Nephron progenitor cell (in vitro differentiated cells): ENCODE measurements around the gene NCAPG2.

ENCODE experiments used
- DNase-seq: peaks from one replicate; pipeline ENCODE4 v3.0.0; 2021
- H3K27ac Mint-ChIP-seq: 2 replicates; pipeline ENCODE4 v1.8.0; 2021; ENCODE audit warnings: mild to moderate bottlenecking, moderate library complexity, mixed read lengths
- H3K27me3 Mint-ChIP-seq: 2 replicates; pipeline ENCODE4 v1.8.0; 2021; ENCODE audit warnings: mild to moderate bottlenecking, low read depth, mixed read lengths; ENCODE audit not compliant: poor library complexity
- H3K36me3 Mint-ChIP-seq: 2 replicates; pipeline ENCODE4 v1.8.0; 2021; ENCODE audit warnings: low read depth, mixed read lengths
- H3K4me1 Mint-ChIP-seq: 2 replicates; pipeline ENCODE4 v1.8.0; 2021; ENCODE audit warnings: mixed read lengths
- H3K4me3 Mint-ChIP-seq: 2 replicates; pipeline ENCODE4 v1.8.0; 2021; ENCODE audit warnings: mild to moderate bottlenecking, moderate library complexity, mixed read lengths
- H3K9me3 Mint-ChIP-seq: 2 replicates; pipeline ENCODE4 v1.8.0; 2021; ENCODE audit warnings: mild to moderate bottlenecking, moderate library complexity, mixed read lengths
- TF ChIP-seq, protein P1 (sequence below): fragments of 200-600 bp; sonication (generic); IDR thresholded peaks from 2 replicates; pipeline ENCODE4 v1.5.0; 2021; ENCODE audit warnings: antibody characterized with exemption

NCAPG2 gene

DNA sequence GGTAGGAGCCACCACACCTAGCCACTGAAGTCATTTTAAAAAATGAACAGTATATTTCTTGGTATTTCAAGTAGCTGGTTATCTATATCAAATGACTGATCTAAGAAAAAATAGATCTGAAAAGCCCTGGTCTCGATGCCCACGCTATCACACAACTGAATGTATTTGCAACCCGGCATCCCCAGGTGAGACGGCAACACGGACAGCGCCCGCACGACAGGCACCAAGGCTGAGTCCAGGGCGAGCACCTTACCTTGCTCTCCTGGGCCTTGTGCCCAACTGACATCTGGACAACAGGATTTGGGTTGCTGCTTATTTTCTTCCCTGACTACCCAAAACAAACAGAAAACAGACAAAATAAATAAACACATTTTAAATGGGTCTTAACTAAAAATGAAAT lies 44.8 kb upstream of the NCAPG2 start:
- Mint-ChIP-seq H3K27ac (no peak overlapping the region), H3K27me3 (no peaks in the 10 kb centered on the region), H3K9me3 (no peaks in the 10 kb centered on the region), H3K36me3 (peaks cover 41% of the 10 kb centered on the region), H3K4me1 (no peaks in the 10 kb centered on the region), H3K4me3 (no peak overlapping the region)
- TF ChIP-seq, protein P1, sequence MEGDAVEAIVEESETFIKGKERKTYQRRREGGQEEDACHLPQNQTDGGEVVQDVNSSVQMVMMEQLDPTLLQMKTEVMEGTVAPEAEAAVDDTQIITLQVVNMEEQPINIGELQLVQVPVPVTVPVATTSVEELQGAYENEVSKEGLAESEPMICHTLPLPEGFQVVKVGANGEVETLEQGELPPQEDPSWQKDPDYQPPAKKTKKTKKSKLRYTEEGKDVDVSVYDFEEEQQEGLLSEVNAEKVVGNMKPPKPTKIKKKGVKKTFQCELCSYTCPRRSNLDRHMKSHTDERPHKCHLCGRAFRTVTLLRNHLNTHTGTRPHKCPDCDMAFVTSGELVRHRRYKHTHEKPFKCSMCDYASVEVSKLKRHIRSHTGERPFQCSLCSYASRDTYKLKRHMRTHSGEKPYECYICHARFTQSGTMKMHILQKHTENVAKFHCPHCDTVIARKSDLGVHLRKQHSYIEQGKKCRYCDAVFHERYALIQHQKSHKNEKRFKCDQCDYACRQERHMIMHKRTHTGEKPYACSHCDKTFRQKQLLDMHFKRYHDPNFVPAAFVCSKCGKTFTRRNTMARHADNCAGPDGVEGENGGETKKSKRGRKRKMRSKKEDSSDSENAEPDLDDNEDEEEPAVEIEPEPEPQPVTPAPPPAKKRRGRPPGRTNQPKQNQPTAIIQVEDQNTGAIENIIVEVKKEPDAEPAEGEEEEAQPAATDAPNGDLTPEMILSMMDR: no peak
- DNase-seq: no peak

DNA sequence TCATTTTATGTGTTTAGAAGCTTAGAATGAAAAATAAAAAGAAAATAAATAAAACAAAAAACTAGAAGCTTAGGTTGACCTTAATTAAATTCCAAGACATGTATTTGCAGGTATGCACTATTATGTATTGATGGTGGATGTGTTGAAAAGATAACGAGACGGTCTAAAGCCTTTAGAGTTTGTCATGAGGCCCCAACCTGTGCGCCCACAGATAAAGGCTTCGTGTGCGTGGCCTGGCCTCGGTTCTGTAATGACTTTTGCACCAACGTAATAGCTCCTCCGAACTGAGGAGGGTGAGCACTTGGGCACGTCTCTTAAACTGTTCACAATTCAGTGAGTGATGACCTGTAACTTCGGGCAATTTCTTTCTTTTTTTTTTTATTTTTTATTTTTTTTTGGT lies 43.7 kb upstream of the NCAPG2 start:
- no peak for DNase-seq
- Mint-ChIP-seq H3K4me3 (no peak overlapping the region), H3K9me3 (no peaks in the 10 kb centered on the region), H3K27ac (no peak overlapping the region), H3K27me3 (no peaks in the 10 kb centered on the region), H3K36me3 (peaks cover 44% of the 10 kb centered on the region), H3K4me1 (no peaks in the 10 kb centered on the region)
- TF ChIP-seq, protein P1: no peak

DNA sequence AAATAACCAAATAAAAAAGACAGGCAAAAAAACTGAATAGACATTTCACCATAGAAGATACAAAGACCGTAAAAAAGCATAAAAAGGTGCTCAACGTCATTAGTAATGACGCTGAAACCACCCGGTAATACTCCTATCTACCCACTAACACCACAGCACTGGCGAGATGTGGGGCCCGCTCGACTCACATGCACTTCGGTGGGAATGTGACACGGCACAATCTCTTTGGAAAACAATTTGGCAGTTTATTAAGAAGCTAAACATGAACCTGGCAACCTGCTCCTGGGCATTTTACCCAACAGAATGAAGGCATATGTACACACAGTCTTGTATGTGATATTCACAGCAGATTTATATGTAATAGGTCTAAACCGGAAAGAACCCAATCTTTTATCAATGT lies 42.8 kb upstream of the NCAPG2 start:
- DNase-seq: no peak
- no peaks in the 10 kb centered on the region for H3K9me3 Mint-ChIP-seq
- peaks cover 53% of the 10 kb centered on the region for H3K36me3 Mint-ChIP-seq
- no peak overlapping the region for H3K4me3 Mint-ChIP-seq
- H3K4me1 Mint-ChIP-seq: no peaks in the 10 kb centered on the region
- no peak overlapping the region for H3K27ac Mint-ChIP-seq
- TF ChIP-seq, protein P1: no peak
- no peaks in the 10 kb centered on the region for H3K27me3 Mint-ChIP-seq

DNA sequence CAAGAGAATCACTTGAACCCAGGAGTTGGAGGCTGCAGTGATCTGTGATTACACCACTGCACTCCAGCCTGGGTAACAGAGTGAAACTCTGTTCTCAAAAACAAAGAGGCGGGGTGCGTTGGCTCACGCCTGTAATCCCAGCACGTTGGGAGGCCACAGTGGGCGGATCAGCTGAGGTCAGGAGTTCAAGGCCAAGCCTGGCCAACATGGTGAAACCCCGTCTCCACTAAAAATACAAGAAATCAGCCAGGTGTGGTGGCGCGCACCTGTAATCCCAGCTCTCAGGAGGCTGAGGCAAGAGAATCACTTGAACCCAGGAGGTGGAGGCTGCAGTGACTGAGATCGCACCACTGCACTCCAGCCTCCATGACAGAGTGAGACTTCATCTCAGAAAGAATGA lies 42.4 kb upstream of the NCAPG2 start:
- TF ChIP-seq, protein P1: no peak
- H3K27me3 Mint-ChIP-seq: no peaks in the 10 kb centered on the region
- no peaks in the 10 kb centered on the region for H3K4me1 Mint-ChIP-seq
- peaks cover 57% of the 10 kb centered on the region for H3K36me3 Mint-ChIP-seq
- no peaks in the 10 kb centered on the region for H3K9me3 Mint-ChIP-seq
- no peak for DNase-seq
- no peak overlapping the region for H3K27ac Mint-ChIP-seq
- H3K4me3 Mint-ChIP-seq: no peak overlapping the region

DNA sequence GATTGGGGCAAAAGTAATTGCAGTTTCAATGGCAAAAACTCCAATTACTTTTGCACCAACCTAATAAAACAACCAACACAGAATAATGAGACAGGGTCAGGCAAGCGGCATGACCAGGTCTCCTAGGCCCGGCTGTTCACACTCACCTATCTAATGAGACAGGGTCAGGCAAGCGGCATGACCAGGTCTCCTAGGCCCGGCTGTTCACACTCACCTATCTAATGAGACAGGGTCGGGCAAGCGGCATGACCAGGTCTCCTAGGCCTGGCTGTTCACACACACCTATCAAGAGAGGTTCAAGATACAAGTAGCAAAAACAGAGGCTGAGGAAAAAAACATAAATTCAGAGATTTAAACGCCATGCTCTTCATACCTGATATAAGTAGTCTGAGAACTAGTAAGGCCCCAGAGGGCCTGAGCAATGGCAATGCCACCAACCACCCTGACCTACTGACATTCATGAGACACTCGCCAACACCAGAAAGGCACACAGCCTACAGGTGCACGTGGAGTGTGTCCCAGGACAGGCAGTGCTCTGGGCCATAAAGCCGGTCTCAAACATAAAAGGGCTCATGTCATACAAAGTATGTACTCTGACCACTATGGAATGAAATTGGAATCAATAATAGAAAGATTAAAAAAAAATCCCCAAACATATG lies 40.6 kb upstream of the NCAPG2 start:
- H3K9me3 Mint-ChIP-seq: no peaks in the 10 kb centered on the region
- H3K4me1 Mint-ChIP-seq: no peaks in the 10 kb centered on the region
- TF ChIP-seq, protein P1: no peak
- no peaks in the 10 kb centered on the region for H3K27me3 Mint-ChIP-seq
- H3K36me3 Mint-ChIP-seq: peaks cover 66% of the 10 kb centered on the region
- H3K4me3 Mint-ChIP-seq: no peak overlapping the region
- DNase-seq: no peak
- no peak overlapping the region for H3K27ac Mint-ChIP-seq

DNA sequence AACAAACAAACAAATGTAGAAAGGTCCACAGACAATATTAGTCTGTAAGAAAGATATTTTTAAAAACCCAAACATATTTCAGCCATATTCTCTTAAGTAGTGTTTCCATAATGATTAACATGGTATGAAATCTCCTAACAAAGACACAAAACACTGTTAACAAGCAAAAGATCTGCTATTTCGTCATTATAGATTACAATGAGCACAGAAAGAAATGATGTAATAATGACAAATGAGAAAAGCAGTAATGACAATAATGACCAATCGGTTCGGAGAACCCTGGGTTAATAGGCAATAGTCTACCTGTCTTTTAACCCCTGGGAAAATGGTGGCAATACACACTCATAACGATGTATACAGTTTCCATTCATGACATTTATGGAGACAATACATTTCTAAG lies 39.5 kb upstream of the NCAPG2 start:
- TF ChIP-seq, protein P1: no peak
- no peak for DNase-seq
- Mint-ChIP-seq H3K4me3 (no peak overlapping the region), H3K4me1 (no peaks in the 10 kb centered on the region), H3K36me3 (peaks cover 64% of the 10 kb centered on the region), H3K27me3 (no peaks in the 10 kb centered on the region), H3K9me3 (no peaks in the 10 kb centered on the region), H3K27ac (no peak overlapping the region)
